ENCODE data around the gene IER2. TPM values are rescaled to one million over a fixed set of nuclear protein-coding genes. Genes with fewer than 3 reads are reported as not detected.

The IER2 gene
- total and polyA plus RNA-seq, 2 of the 8 experiments (the other 6 are each of a cell fraction or from before 2014, with no cell fraction given) = 84.5 to 138 TPM

GRCh38 chr19:13104848-13105711 lies 45.1 kb upstream of the IER2 start:
- H3K56ac ChIP-seq (replicated peaks; ENCODE audit: insufficient read length, low read depth, low read length) = no peak overlapping the region
- 90% methylated on average over 27 of the region's 29 CpGs; no CpG with 5 or more reads in 1 of the 2 experiments for WGBS, 2 experiments (ENCODE audit: extremely low coverage in 1 of 2, insufficient coverage in 1 of 2, insufficient read length in 1 of 2, insufficient replicate concordance in 2 of 2, low coverage in 1 of 2, low lambda C conversion rate in 2 of 2, missing lambda C conversion rate in 1 of 2)
- H2BK12ac ChIP-seq (ENCODE audit: low read depth, low read length) = no peak overlapping the region
- no peak overlapping the region for H2BK20ac ChIP-seq (ENCODE audit: low read length)
- no peaks in the 10 kb centered on the region for H3K9me3 ChIP-seq (ENCODE audit: insufficient read depth in 2 of 2, low read depth in 1 of 2, low read length in 1 of 2)
- H3K18ac ChIP-seq (ENCODE audit: extremely low read depth, low read length) = no peak overlapping the region
- H3K4me2 ChIP-seq (ENCODE audit: insufficient read depth in 1 of 2, low read depth in 2 of 2, low read length in 2 of 2) = no peak overlapping the region
- H3K27ac ChIP-seq (ENCODE audit: low read depth, low read length) = no peak overlapping the region
- no peak overlapping the region for H2BK15ac ChIP-seq (ENCODE audit: low read length)
- H2AFZ ChIP-seq (ENCODE audit: low read length) = no peak overlapping the region
- ChIA-PET POLR2A (ENCODE audit: partially characterized antibody) (interaction anchor here (0.9 to 11.6 kb wide), 10 partner anchors 10 to 125 kb away, joined by 3 to 141 read pairs (median 5); partner anchors contain the start of genes IER2, NACC1, STX10 and TRMT1), CTCF (ENCODE audit: partially characterized antibody) (interaction anchor here (0.6 to 5.0 kb wide), 25 partner anchors 9 to 466 kb away, joined by 3 to 47 read pairs (median 4); no protein-coding TSS in a partner anchor)
- H3K23me2 ChIP-seq (ENCODE audit: low read depth, low read length) = peaks cover 6% of the 10 kb centered on the region; the same call in 1 of the 2 replicates
- H2BK5ac ChIP-seq (ENCODE audit: low read depth, low read length) = no peak overlapping the region
- no peak overlapping the region for H4K8ac ChIP-seq (ENCODE audit: extremely low read depth, insufficient read depth, low read length)
- H3K4ac ChIP-seq (replicated peaks; ENCODE audit: insufficient read length, low read depth, low read length) = no peak overlapping the region
- H3K14ac ChIP-seq (ENCODE audit: insufficient read length) = no peak overlapping the region
- no peak overlapping the region for H2BK120ac ChIP-seq (replicated peaks; ENCODE audit: low read depth, low read length)
- no peak overlapping the region for H3K23ac ChIP-seq (ENCODE audit: insufficient read length)
- DNase-seq (ENCODE audit: low read depth in 1 of 2, low spot score in 2 of 2) (no peak), FAIRE-seq (no peak)
- peaks cover 0 to 10% of the 10 kb centered on the region in 2 experiments for H4K20me1 ChIP-seq (replicated peaks in 1 of 2; ENCODE audit: control insufficient read depth in 1 of 2, insufficient read depth in 2 of 2, low read length in 2 of 2)
- H3K79me1 ChIP-seq (ENCODE audit: low read depth, low read length) = no peaks in the 10 kb centered on the region
- peaks cover 3 to 18% (median 13%) of the 10 kb centered on the region in 4 experiments; a peak in 5 of 8 replicates for H3K36me3 ChIP-seq (ENCODE audit: control insufficient read depth in 2 of 4, insufficient read depth in 4 of 4, low read length in 3 of 4)
- peaks cover 11 to 28% (median 21%) of the 10 kb centered on the region in 4 experiments for H3K27me3 ChIP-seq (replicated peaks in 1 of 4; ENCODE audit: control insufficient read depth in 3 of 4, extremely low read depth in 1 of 4, insufficient read depth in 3 of 4, low read length in 3 of 4)
- H3K4me1 ChIP-seq (replicated peaks in 1 of 4; ENCODE audit: control insufficient read depth in 3 of 4, insufficient read depth in 4 of 4, low read length in 3 of 4) = peaks cover 0 to 19% (median 7%) of the 10 kb centered on the region in 4 experiments; a peak in 5 of 7 replicates
- no peaks in the 10 kb centered on the region for H3K79me2 ChIP-seq (ENCODE audit: control insufficient read depth in 1 of 2, insufficient read depth in 2 of 2, low read length in 2 of 2)
- no peak overlapping the region for H3K9ac ChIP-seq (replicated peaks in 1 of 4; ENCODE audit: extremely low read depth in 1 of 4, low read depth in 3 of 4, low read length in 3 of 4)
- no peak overlapping the region for H4K5ac ChIP-seq (ENCODE audit: insufficient read length, low read depth, low read length)
- H3K4me3 ChIP-seq (ENCODE audit: extremely low read depth in 1 of 4, insufficient read depth in 2 of 4, low read depth in 3 of 4, low read length in 4 of 4) = no peak overlapping the region
- no peak overlapping the region for H2AK5ac ChIP-seq (ENCODE audit: low read depth, low read length)
- no peak overlapping the region for H4K91ac ChIP-seq (replicated peaks; ENCODE audit: insufficient read length, low read length)
- TF ChIP-seq, protein P1, sequence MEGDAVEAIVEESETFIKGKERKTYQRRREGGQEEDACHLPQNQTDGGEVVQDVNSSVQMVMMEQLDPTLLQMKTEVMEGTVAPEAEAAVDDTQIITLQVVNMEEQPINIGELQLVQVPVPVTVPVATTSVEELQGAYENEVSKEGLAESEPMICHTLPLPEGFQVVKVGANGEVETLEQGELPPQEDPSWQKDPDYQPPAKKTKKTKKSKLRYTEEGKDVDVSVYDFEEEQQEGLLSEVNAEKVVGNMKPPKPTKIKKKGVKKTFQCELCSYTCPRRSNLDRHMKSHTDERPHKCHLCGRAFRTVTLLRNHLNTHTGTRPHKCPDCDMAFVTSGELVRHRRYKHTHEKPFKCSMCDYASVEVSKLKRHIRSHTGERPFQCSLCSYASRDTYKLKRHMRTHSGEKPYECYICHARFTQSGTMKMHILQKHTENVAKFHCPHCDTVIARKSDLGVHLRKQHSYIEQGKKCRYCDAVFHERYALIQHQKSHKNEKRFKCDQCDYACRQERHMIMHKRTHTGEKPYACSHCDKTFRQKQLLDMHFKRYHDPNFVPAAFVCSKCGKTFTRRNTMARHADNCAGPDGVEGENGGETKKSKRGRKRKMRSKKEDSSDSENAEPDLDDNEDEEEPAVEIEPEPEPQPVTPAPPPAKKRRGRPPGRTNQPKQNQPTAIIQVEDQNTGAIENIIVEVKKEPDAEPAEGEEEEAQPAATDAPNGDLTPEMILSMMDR (IDR thresholded peaks at IDR 0.05; ENCODE audit: control extremely low read depth in 1 of 3, insufficient read depth in 1 of 3, low read depth in 1 of 3, low read length in 3 of 3) = no peak
- TF ChIP-seq, protein P2, sequence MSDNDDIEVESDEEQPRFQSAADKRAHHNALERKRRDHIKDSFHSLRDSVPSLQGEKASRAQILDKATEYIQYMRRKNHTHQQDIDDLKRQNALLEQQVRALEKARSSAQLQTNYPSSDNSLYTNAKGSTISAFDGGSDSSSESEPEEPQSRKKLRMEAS (IDR thresholded peaks at IDR 0.05) = no peak
- TF ChIP-seq RNF2 (IDR thresholded peaks at IDR 0.05; ENCODE audit: borderline replicate concordance, low read depth, low read length, missing control alignments, poor library complexity, severe bottlenecking) (no peak), GTF2F1 (IDR thresholded peaks at IDR 0.05; ENCODE audit: borderline replicate concordance, low read depth, low read length) (no peak), TCF12 (IDR thresholded peaks at IDR 0.05; ENCODE audit: low read depth, low read length) (no peak), EP300 (IDR thresholded peaks at IDR 0.05; ENCODE audit: borderline replicate concordance in 1 of 2, low read depth in 2 of 2, low read length in 2 of 2) (no peak)

All from H1 (cell line).